ENCODE data around the gene PRLHR. TPM values are rescaled to one million over a fixed set of nuclear protein-coding genes. Genes with fewer than 3 reads are reported as not detected.

The PRLHR gene
- total and polyA plus RNA-seq, 2 of the 4 experiments (the other 2 are of a cell fraction): not detected

- no peak for ATAC-seq (ENCODE audit: low read depth)
- H3K9me1 ChIP-seq (ENCODE audit: insufficient read depth, low read length): no peaks in the 10 kb centered on the region
- intact Hi-C loops (cut with micrococcal nuclease): no loop called here
Observed at GRCh38 chr10:118635674-118636402, 40.4 kb upstream of the PRLHR start.

More at GRCh38 chr10:118635674-118636402, 40.4 kb upstream of the PRLHR start:
- H3K27ac ChIP-seq (ENCODE audit: insufficient read depth, low read length): no peak overlapping the region
- H3K4me2 ChIP-seq (ENCODE audit: low read depth, low read length): no peak overlapping the region
- no peak overlapping the region for H3K4me3 ChIP-seq (ENCODE audit: insufficient read depth, low read depth, low read length)
- in situ Hi-C loops (cut with MboI; ENCODE audit: low sequenced_read_pairs) (no loop called here), dilution Hi-C loops (cut with HindIII; ENCODE audit: low sequenced_read_pairs, unreplicated experiment) (no loop called here)
- no peak overlapping the region for H2BK5ac ChIP-seq (ENCODE audit: low read depth, low read length, poor library complexity, severe bottlenecking)
- no peak overlapping the region for H2BK120ac ChIP-seq (ENCODE audit: low read depth, low read length)
- no peak overlapping the region for H4K5ac ChIP-seq (ENCODE audit: low read depth, low read length)
- no TSS peak for BruUV-seq (replicated peaks)
- H2BK15ac ChIP-seq (ENCODE audit: low read depth, low read length): no peak overlapping the region
- H3K36me3 ChIP-seq (ENCODE audit: control insufficient read depth, insufficient read depth, low read length): no peaks in the 10 kb centered on the region
- peaks cover 3% of the 10 kb centered on the region; the same call in 1 of the 2 replicates for H3K27me3 ChIP-seq (ENCODE audit: control insufficient read depth, insufficient read depth, low read length)
- ChIA-PET CTCF (interaction anchor here (0.6 kb wide), 1 partner anchor 14 kb away, joined by 3 read pairs; no protein-coding TSS in a partner anchor), POLR2A (ENCODE audit: unreplicated experiment) (interaction anchor here (0.7 kb wide), 1 partner anchor 1080 kb away, joined by 3 read pairs; no protein-coding TSS in a partner anchor)
- no peak overlapping the region for H3K23ac ChIP-seq (ENCODE audit: low read depth, low read length)
- no peaks in the 10 kb centered on the region for H3K79me1 ChIP-seq (ENCODE audit: low read depth in 1 of 2, low read length in 2 of 2)
- H2AFZ ChIP-seq (replicated peaks; ENCODE audit: low read length, poor library complexity): no peak overlapping the region
- H3K9ac ChIP-seq (ENCODE audit: low read depth, low read length): no peak overlapping the region
- TF ChIP-seq RCOR1 (IDR thresholded peaks at IDR 0.05; ENCODE audit: insufficient replicate concordance, low read length): no peak
- no peak for TF ChIP-seq MAZ (IDR thresholded peaks at IDR 0.05; ENCODE audit: borderline replicate concordance, low read depth, low read length)
- TF ChIP-seq POLR2A (IDR thresholded peaks at IDR 0.05; ENCODE audit: low read depth, low read length): no peak
- no peak for TF ChIP-seq MXI1 (IDR thresholded peaks at IDR 0.05; ENCODE audit: borderline replicate concordance, low read depth, low read length)
- no peak for TF ChIP-seq ELK1 (IDR thresholded peaks at IDR 0.05; ENCODE audit: borderline replicate concordance, low read depth, low read length)
- no peak for TF ChIP-seq CTCF (conservative IDR thresholded peaks at IDR 0.05; ENCODE audit: low read depth, low read length)
- no peak for TF ChIP-seq FOS (IDR thresholded peaks at IDR 0.05; ENCODE audit: low read depth, low read length)
- no peak for TF ChIP-seq BHLHE40 (IDR thresholded peaks at IDR 0.05; ENCODE audit: low read depth, low read length)
- no peak for TF ChIP-seq RFX5 (IDR thresholded peaks at IDR 0.05; ENCODE audit: low read depth, low read length)
- TF ChIP-seq USF2 (IDR thresholded peaks at IDR 0.05; ENCODE audit: low read depth, low read length): no peak
- TF ChIP-seq NFE2L2 (IDR thresholded peaks at IDR 0.05; ENCODE audit: low read depth, low read length): no peak
- no peak for TF ChIP-seq SMC3 (IDR thresholded peaks at IDR 0.05; ENCODE audit: low read depth, low read length)
- no peak for TF ChIP-seq CHD1 (IDR thresholded peaks at IDR 0.05; ENCODE audit: low read depth, low read length)
- TF ChIP-seq RAD21 (IDR thresholded peaks at IDR 0.05; ENCODE audit: low read length): no peak
- TF ChIP-seq CEBPB (IDR thresholded peaks at IDR 0.05; ENCODE audit: low read depth, low read length): no peak
- TF ChIP-seq MAFK (IDR thresholded peaks at IDR 0.05; ENCODE audit: low read depth, low read length): no peak
- no peak overlapping the region for H3K56ac ChIP-seq (ENCODE audit: extremely low read depth, insufficient read depth, low read length)
- no peak overlapping the region for H3K18ac ChIP-seq (ENCODE audit: low read depth, low read length)
- no peaks in the 10 kb centered on the region for H3K4me1 ChIP-seq (ENCODE audit: control insufficient read depth, insufficient read depth, low read length)
- no peak overlapping the region for H3K4ac ChIP-seq (ENCODE audit: low read depth, low read length)
- H4K20me1 ChIP-seq (ENCODE audit: insufficient read depth, low read length): no peaks in the 10 kb centered on the region
- H2AK9ac ChIP-seq (replicated peaks; ENCODE audit: low read depth, low read length, poor library complexity): no peak overlapping the region
- H2BK20ac ChIP-seq (ENCODE audit: low read depth, low read length): no peak overlapping the region
- no peak overlapping the region for H4K91ac ChIP-seq (ENCODE audit: insufficient read depth, low read depth, low read length)
- WGBS, 2 experiments (ENCODE audit: extremely low coverage in 2 of 2, insufficient read length in 1 of 2): 50% methylated on average over 1 of the region's 4 CpGs; no CpG with 5 or more reads in 1 of the 2 experiments
- no peaks in the 10 kb centered on the region for H3K9me3 ChIP-seq (ENCODE audit: control insufficient read depth, insufficient read depth, low read length)
- no peak for DNase-seq
- no peak overlapping the region for H2AK5ac ChIP-seq (ENCODE audit: low read depth, low read length)
- H4K8ac ChIP-seq (ENCODE audit: low read depth in 2 of 2, low read length in 2 of 2): no peak overlapping the region
- H3K14ac ChIP-seq (replicated peaks; ENCODE audit: low read depth, low read length): no peak overlapping the region
